Measurements from ENCODE around the gene NTM.
"Not testable (repeated sequence)": the region's sequence is repeated elsewhere in the genome, so short reads cannot be mapped to it uniquely, and the experiment has no call there.

Gene NTM

GRCh38 chr11:132307309-132308020 lies 937.0 kb downstream of the NTM start:
- no peak for DNase-seq
- no peaks in the 10 kb centered on the region for H3K36me3 ChIP-seq (ENCODE audit: control insufficient read depth, insufficient read depth, low read length)
- H3K27ac ChIP-seq (ENCODE audit: insufficient read depth, low read length, poor library complexity, severe bottlenecking), result no peak overlapping the region
- no peaks in the 10 kb centered on the region for H3K4me1 ChIP-seq (ENCODE audit: control insufficient read depth, insufficient read depth, low read length, poor library complexity, severe bottlenecking)
- no peaks in the 10 kb centered on the region for H3K27me3 ChIP-seq (replicated peaks; ENCODE audit: control insufficient read depth, insufficient read depth, low read length, poor library complexity, severe bottlenecking)
- H3K9me3 ChIP-seq (ENCODE audit: control insufficient read depth, low read length), result no peaks in the 10 kb centered on the region
- no peak overlapping the region for H3K4me3 ChIP-seq (ENCODE audit: insufficient read depth, low read depth, low read length, poor library complexity, severe bottlenecking)

- Histone ChIP-seq H3K4me1 (ENCODE audit: control insufficient read depth, insufficient read depth, low read length, poor library complexity, severe bottlenecking) (no peaks in the 10 kb centered on the region), H3K4me3 (ENCODE audit: insufficient read depth, low read depth, low read length, poor library complexity, severe bottlenecking) (no peak overlapping the region), H3K27ac (ENCODE audit: insufficient read depth, low read length, poor library complexity, severe bottlenecking) (no peak overlapping the region), H3K9me3 (ENCODE audit: control insufficient read depth, low read length) (no peaks in the 10 kb centered on the region), H3K27me3 (replicated peaks; ENCODE audit: control insufficient read depth, insufficient read depth, low read length, poor library complexity, severe bottlenecking) (no peaks in the 10 kb centered on the region), H3K36me3 (ENCODE audit: control insufficient read depth, insufficient read depth, low read length) (no peaks in the 10 kb centered on the region)
- no peak for DNase-seq
Observed at GRCh38 chr11:132310390-132311375, 940.3 kb downstream of the NTM start.

- DNase-seq, result no peak
- no peaks in the 10 kb centered on the region for H3K27me3 ChIP-seq (replicated peaks; ENCODE audit: control insufficient read depth, insufficient read depth, low read length, poor library complexity, severe bottlenecking)
Observed at GRCh38 chr11:132311703-132312102, 941.3 kb downstream of the NTM start.

GRCh38 chr11:132312161-132312560 lies 941.7 kb downstream of the NTM start:
- DNase-seq, result no peak
- no peak overlapping the region for H3K27ac ChIP-seq (ENCODE audit: insufficient read depth, low read length, poor library complexity, severe bottlenecking)
- no peaks in the 10 kb centered on the region for H3K36me3 ChIP-seq (ENCODE audit: control insufficient read depth, insufficient read depth, low read length)
- no peaks in the 10 kb centered on the region for H3K4me1 ChIP-seq (ENCODE audit: control insufficient read depth, insufficient read depth, low read length, poor library complexity, severe bottlenecking)
- no peaks in the 10 kb centered on the region for H3K27me3 ChIP-seq (replicated peaks; ENCODE audit: control insufficient read depth, insufficient read depth, low read length, poor library complexity, severe bottlenecking)
- H3K9me3 ChIP-seq (ENCODE audit: control insufficient read depth, low read length), result no peaks in the 10 kb centered on the region
- no peak overlapping the region for H3K4me3 ChIP-seq (ENCODE audit: insufficient read depth, low read depth, low read length, poor library complexity, severe bottlenecking)

More at GRCh38 chr11:132311703-132312102, 941.3 kb downstream of the NTM start:
- H3K27ac ChIP-seq (ENCODE audit: insufficient read depth, low read length, poor library complexity, severe bottlenecking), result no peak overlapping the region
- no peaks in the 10 kb centered on the region for H3K4me1 ChIP-seq (ENCODE audit: control insufficient read depth, insufficient read depth, low read length, poor library complexity, severe bottlenecking)
- no peak overlapping the region for H3K4me3 ChIP-seq (ENCODE audit: insufficient read depth, low read depth, low read length, poor library complexity, severe bottlenecking)
- H3K9me3 ChIP-seq (ENCODE audit: control insufficient read depth, low read length), result no peaks in the 10 kb centered on the region
- H3K36me3 ChIP-seq (ENCODE audit: control insufficient read depth, insufficient read depth, low read length), result no peaks in the 10 kb centered on the region

- Histone ChIP-seq H3K4me1 (ENCODE audit: control insufficient read depth, insufficient read depth, low read length, poor library complexity, severe bottlenecking) (no peaks in the 10 kb centered on the region), H3K27me3 (replicated peaks; ENCODE audit: control insufficient read depth, insufficient read depth, low read length, poor library complexity, severe bottlenecking) (no peaks in the 10 kb centered on the region), H3K9me3 (ENCODE audit: control insufficient read depth, low read length) (no peaks in the 10 kb centered on the region), H3K36me3 (ENCODE audit: control insufficient read depth, insufficient read depth, low read length) (no peaks in the 10 kb centered on the region), H3K27ac (ENCODE audit: insufficient read depth, low read length, poor library complexity, severe bottlenecking) (no peak overlapping the region), H3K4me3 (ENCODE audit: insufficient read depth, low read depth, low read length, poor library complexity, severe bottlenecking) (no peak overlapping the region)
- no peak for DNase-seq
Observed at GRCh38 chr11:132312701-132313111, 942.3 kb downstream of the NTM start.

- H3K27ac ChIP-seq (ENCODE audit: insufficient read depth, low read length, poor library complexity, severe bottlenecking), result no peak overlapping the region
- H3K9me3 ChIP-seq (ENCODE audit: control insufficient read depth, low read length), result no peaks in the 10 kb centered on the region
- H3K4me3 ChIP-seq (ENCODE audit: insufficient read depth, low read depth, low read length, poor library complexity, severe bottlenecking), result no peak overlapping the region
- no peaks in the 10 kb centered on the region for H3K4me1 ChIP-seq (ENCODE audit: control insufficient read depth, insufficient read depth, low read length, poor library complexity, severe bottlenecking)
- no peaks in the 10 kb centered on the region for H3K36me3 ChIP-seq (ENCODE audit: control insufficient read depth, insufficient read depth, low read length)
- H3K27me3 ChIP-seq (replicated peaks; ENCODE audit: control insufficient read depth, insufficient read depth, low read length, poor library complexity, severe bottlenecking), result no peaks in the 10 kb centered on the region
- no peak for DNase-seq
Observed at GRCh38 chr11:132314911-132315455, 944.6 kb downstream of the NTM start.

GRCh38 chr11:132315696-132316095 lies 945.3 kb downstream of the NTM start:
- no peaks in the 10 kb centered on the region for H3K4me1 ChIP-seq (ENCODE audit: control insufficient read depth, insufficient read depth, low read length, poor library complexity, severe bottlenecking)
- no peaks in the 10 kb centered on the region for H3K9me3 ChIP-seq (ENCODE audit: control insufficient read depth, low read length)
- no peak overlapping the region for H3K4me3 ChIP-seq (ENCODE audit: insufficient read depth, low read depth, low read length, poor library complexity, severe bottlenecking)
- no peak overlapping the region for H3K27ac ChIP-seq (ENCODE audit: insufficient read depth, low read length, poor library complexity, severe bottlenecking)
- H3K27me3 ChIP-seq (replicated peaks; ENCODE audit: control insufficient read depth, insufficient read depth, low read length, poor library complexity, severe bottlenecking), result no peaks in the 10 kb centered on the region
- no peaks in the 10 kb centered on the region for H3K36me3 ChIP-seq (ENCODE audit: control insufficient read depth, insufficient read depth, low read length)
- no peak for DNase-seq

GRCh38 chr11:132318421-132319157 lies 948.2 kb downstream of the NTM start:
- no peak overlapping the region for H3K27ac ChIP-seq (ENCODE audit: insufficient read depth, low read length, poor library complexity, severe bottlenecking)
- no peak for DNase-seq

GRCh38 chr11:132319419-132319818 lies 949.0 kb downstream of the NTM start:
- not testable (repeated sequence) for H3K9me3 ChIP-seq (ENCODE audit: control insufficient read depth, low read length); DNase-seq; H3K27me3 ChIP-seq (replicated peaks; ENCODE audit: control insufficient read depth, insufficient read depth, low read length, poor library complexity, severe bottlenecking); H3K27ac ChIP-seq (ENCODE audit: insufficient read depth, low read length, poor library complexity, severe bottlenecking); H3K4me1 ChIP-seq (ENCODE audit: control insufficient read depth, insufficient read depth, low read length, poor library complexity, severe bottlenecking); H3K4me3 ChIP-seq (ENCODE audit: insufficient read depth, low read depth, low read length, poor library complexity, severe bottlenecking); H3K36me3 ChIP-seq (ENCODE audit: control insufficient read depth, insufficient read depth, low read length)

More at GRCh38 chr11:132318421-132319157, 948.2 kb downstream of the NTM start:
- no peak overlapping the region for H3K4me3 ChIP-seq (ENCODE audit: insufficient read depth, low read depth, low read length, poor library complexity, severe bottlenecking)
- no peaks in the 10 kb centered on the region for H3K4me1 ChIP-seq (ENCODE audit: control insufficient read depth, insufficient read depth, low read length, poor library complexity, severe bottlenecking)
- no peaks in the 10 kb centered on the region for H3K36me3 ChIP-seq (ENCODE audit: control insufficient read depth, insufficient read depth, low read length)
- H3K27me3 ChIP-seq (replicated peaks; ENCODE audit: control insufficient read depth, insufficient read depth, low read length, poor library complexity, severe bottlenecking), result no peaks in the 10 kb centered on the region
- H3K9me3 ChIP-seq (ENCODE audit: control insufficient read depth, low read length), result no peaks in the 10 kb centered on the region

Data from effector memory CD4-positive, alpha-beta T cell (primary cell).